GM21529 (cell line): ENCODE measurements around the gene KATNAL1.
A peak's percentile ranks its signal among the peaks of the same experiment; 100 is the strongest.

Experiments used
- ATAC-seq: cut with Tn5 transposase; IDR thresholded peaks from one replicate; pipeline ENCODE4 v1.9.1; 2021; ENCODE audit not compliant: unreplicated experiment

The KATNAL1 gene

GRCh38 chr13:30333616-30334015, 26.3 kb upstream of the KATNAL1 start:
- ATAC-seq: no peak

GRCh38 chr13:30332456-30333143, 25.2 kb upstream of the KATNAL1 start:
- ATAC-seq: no peak

GRCh38 chr13:30331331-30331771, 24.0 kb upstream of the KATNAL1 start:
- no peak for ATAC-seq

DNA sequence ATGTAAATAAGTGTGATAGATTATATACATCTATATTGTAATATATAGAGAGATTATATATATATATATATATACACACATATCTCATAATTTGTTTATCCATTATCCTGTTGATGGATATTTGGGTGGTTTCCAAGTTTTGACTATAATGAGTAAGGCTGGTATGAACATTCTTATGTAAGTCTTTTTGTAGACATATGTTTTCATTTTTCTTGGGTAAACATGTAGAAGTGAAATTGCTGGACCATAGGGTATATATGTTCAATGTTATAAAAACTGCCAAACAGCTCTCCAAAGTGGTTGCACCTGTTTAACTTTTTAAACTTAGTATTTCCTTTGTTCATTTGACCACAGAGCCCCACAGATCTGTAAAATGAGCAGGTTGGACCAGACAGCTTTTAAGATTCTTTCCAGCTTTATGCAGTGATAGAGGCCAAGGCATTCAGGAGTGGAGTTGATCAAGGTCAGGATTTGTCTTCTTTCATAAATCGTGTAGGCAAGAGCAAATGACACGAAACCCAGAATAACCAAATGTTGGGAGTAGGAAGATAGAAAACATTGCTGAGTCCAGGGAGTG, 21.7 kb upstream of the KATNAL1 start:
- ATAC-seq: no peak

DNA sequence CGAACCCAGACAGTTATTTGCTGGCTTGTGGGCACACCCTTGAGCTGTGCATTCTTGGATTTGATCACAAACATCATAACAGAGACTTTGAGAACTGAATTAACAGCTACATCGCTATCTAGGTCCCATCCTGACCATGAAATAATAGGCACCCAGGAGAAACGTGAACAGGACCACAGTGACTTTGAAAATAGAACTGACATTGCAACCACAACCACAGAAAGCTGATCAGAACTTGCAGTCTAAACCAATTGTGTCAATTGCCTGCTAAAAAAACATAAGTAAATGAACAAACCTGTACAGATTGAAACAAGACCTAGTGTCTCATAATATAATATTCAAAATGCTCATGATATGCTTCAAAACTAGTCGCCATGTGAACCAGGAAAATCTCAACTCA, 18.3 kb upstream of the KATNAL1 start:
- no peak for ATAC-seq

GRCh38 chr13:30323524-30323923, 16.2 kb upstream of the KATNAL1 start:
- ATAC-seq: no peak

- ATAC-seq: no peak
Measured at GRCh38 chr13:30322428-30322827, 15.1 kb upstream of the KATNAL1 start.

GRCh38 chr13:30321256-30321655, 13.9 kb upstream of the KATNAL1 start:
- no peak for ATAC-seq

DNA sequence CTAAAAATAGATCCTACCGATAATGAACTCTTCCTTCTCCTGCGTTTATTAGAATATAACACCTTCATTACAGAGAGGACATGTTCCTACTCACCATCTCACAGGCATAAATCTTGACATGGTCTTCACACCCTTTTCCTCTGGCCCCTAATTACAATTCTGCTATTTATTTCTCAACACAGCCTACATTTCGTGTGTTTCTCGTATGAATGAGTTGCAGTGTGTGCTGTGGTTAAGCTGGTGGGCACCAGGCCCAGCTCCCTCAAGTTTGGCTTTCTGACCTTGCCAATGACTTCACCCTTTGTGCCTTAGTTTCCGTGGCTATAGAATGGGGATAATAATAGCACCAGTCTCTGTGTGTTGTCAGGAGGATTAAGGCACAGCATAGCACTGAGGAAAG, 12.3 kb upstream of the KATNAL1 start:
- ATAC-seq: no peak

- no peak for ATAC-seq
Measured at GRCh38 chr13:30319130-30319529, 11.8 kb upstream of the KATNAL1 start.

DNA sequence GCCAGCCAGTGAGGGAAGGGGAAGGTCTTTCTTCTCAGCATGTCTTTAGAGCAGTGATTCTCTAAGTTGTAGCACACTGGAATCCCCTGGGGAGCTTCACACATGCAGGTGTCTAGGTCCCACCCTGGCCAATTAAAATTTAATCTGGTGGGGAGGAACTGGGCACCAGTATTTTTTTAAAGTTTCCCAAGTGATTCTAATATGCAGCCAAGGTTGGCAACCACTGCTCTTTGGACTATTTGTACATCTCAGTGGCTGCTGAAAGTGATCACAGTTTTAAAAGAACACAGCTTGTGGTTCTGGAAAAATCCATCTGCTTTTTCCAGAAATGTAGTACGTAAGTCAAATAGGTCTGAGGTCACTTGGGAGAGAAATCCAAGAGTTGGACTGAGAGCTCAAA, 10.7 kb upstream of the KATNAL1 start:
- ATAC-seq: no peak

DNA sequence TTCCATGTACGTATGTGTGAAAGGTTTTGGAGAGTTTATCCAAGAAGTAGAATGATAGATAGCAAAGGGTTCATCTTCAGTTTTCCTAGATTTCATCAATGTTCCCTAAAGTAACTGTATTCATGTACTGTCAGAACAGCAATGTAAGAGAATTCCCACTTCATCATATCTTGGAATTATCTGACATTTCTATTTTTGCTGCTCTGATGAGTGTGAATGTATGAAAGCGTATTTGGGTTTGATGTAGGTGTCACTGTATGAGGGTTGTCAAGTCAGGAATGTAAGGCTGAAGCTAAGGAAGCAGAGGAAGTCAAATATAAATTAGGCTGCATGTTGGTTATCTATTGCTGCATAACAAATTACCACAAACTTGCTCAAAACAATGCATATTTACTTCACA, 7.2 kb upstream of the KATNAL1 start:
- no peak for ATAC-seq

- no peak for ATAC-seq
Measured at GRCh38 chr13:30314069-30314468, 6.7 kb upstream of the KATNAL1 start.

DNA sequence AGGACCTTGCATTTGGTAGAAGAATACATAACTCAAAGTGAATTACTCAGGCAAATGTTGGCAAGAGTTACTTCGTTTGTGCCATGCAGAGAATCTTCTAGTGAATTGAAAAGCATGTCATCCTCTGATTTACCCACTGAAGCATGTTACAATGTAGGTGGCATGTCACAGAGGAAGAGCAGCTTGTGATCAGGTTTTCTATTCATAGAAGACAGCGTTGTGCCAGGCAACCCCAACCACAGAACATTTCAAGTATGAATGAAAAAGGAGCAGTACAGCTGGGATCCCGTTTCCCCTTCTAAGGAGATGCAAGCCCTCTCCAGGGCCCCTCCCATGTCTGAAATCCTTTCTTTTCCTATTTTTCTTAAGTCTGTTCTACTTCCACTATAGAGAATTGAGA, 6.0 kb upstream of the KATNAL1 start:
- ATAC-seq: no peak

DNA sequence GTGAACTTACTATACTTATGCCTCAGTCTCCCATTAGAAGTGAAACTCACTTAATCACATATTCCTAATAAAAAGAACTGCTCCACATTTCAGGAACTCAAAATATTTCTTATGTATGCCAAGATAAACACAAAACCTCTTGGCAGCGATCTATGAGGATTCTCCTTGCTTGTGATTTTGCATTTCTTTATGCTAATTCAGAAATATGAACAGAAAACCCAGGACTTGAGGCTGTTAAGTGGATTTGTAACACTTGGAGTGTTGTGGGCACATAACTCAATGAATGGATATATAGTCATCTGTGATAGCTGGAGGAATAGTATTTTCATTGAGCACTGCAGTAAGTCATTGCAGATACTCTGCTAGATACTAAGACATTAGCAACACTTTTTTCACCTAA, 5.6 kb upstream of the KATNAL1 start:
- ATAC-seq: no peak

DNA sequence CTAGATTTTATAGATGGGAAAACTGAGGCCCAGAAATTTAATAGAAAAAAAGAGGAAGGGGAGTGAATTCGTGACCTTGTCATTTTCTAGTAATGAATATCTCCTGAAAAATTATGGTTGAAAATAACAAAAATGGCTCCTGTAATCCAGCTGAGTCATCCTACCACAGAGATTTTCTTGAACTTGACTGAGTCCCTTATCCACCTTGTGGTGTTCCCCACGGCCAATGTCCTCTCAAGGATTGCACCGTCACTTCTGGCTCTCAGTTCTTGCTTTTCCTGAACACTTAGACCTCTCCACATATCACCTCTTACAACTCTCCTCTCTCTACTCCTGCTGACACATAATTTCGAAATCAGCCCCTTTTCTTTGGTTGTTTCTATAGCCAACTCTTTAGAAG, 1.2 kb upstream of the KATNAL1 start:
- no peak for ATAC-seq

- no peak for ATAC-seq
Measured at GRCh38 chr13:30307971-30308290, 580 bp upstream of the KATNAL1 start.

- ATAC-seq: peak; percentile 88
Measured at GRCh38 chr13:30306762-30307193, 573 bp downstream of the KATNAL1 start.

- no peak for ATAC-seq
Measured at GRCh38 chr13:30305456-30305970, 1.8 kb downstream of the KATNAL1 start.

- no peak for ATAC-seq
Measured at GRCh38 chr13:30303269-30303668, 4.1 kb downstream of the KATNAL1 start.

DNA sequence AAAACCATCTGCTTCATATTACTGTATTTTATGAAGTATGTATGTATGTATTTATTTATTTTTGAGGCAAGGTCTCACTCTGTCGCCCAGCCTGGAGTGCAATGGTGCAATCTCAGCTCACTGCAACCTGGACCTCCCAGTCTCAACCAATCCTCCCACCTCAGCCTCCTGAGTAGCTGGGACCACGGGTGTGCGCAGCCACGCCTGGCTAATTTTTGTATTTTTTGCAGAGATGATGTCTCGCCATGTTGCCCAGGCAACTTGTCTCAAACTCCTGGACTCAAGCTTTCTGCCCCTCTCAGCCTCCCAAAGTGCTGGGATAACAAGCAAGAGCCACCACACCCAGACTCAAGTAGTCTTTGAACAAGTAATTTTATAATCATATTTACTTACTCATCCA, 5.5 kb downstream of the KATNAL1 start:
- no peak for ATAC-seq

- ATAC-seq: no peak
Measured at GRCh38 chr13:30300596-30300995, 6.8 kb downstream of the KATNAL1 start.

GRCh38 chr13:30299786-30300185, 7.6 kb downstream of the KATNAL1 start:
- no peak for ATAC-seq
